NCI-H128 (cell line): ENCODE measurements around the gene IL1RAPL2.
"Not testable (repeated sequence)": the region's sequence is repeated elsewhere in the genome, so short reads cannot be mapped to it uniquely, and the experiment has no call there.

Experiments used
- DNase-seq: peaks from one replicate; lab custom pipeline; 2025; ENCODE audit not compliant: unreplicated experiment; lab: John Stamatoyannopoulos, UW

IL1RAPL2 gene

DNA sequence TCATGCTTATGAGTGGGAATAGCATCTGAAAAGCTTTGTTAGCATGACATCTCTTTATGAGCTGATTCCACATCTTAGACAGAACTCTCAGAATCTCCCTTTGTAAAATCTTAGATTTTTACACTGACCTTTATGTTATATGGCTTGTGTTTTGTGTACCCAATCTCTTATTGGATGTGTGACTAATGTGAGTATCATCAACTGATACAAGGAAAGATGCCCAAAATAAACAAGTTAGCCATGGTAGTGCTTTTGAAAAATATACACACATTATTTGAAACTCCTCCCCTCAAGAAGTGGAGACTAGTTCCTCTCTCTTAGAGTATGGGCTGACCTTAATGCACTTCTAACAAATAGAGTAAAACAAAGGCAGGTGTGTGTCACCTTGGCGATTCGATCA, 1096.2 kb downstream of the IL1RAPL2 start:
- no peak for DNase-seq

DNA sequence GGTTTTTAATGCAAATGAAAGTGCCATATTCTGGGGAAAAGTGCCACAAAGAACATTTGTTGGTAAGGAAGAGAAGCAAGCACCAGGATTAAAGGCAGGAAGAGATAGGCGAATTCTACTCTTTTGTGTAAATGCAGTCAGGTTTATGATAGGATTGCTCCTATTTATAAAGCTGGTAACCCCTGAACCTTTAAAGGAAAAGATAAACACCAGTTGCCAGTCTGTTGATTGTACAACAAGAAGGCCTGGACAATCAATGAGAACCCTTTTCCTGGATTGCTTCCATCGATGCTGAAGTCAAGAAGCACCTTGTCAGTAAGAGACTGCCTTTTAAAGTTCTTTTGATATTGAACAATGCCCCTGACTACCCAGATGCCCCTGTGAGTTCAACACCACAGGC, 1098.2 kb downstream of the IL1RAPL2 start:
- no peak for DNase-seq

DNA sequence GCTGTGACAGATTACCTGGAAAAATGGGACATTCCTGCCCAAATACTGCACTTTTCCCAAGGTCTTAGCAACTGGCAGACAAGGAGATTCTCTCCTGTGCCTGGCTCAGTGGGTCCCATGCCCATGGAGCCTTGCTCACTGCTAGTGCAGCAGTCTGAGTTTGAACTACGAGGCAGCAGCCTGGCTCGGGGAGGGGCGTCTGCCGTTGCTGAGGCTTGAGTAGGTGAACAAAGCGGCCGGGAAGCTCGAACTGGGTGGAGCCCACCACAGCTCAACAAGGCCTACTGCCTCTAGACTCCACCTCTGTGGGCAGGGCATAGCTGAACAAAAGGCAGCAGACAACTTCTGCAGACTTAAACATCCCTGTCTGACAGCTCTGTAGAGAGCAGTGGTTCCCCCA, 1118.3 kb downstream of the IL1RAPL2 start:
- DNase-seq: not testable (repeated sequence)

DNA sequence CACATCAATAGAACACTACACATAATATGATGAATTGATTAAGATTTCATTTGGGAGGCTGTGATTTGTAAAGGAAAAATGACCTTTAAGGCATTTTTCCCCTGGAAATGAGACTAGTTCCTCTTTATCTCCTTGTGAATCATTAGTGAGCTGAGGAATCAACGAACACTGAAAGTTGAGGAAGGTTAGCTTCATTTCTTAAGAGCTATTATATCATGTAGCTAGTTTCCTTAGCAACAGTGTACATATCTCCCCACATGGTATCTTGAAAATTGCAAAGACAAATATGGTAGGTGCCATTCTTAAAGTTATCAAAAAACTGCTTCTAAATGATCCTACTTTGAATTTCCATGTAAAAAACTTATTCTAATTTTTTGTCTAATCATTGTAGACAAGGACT, 1128.8 kb downstream of the IL1RAPL2 start:
- no peak for DNase-seq

DNA sequence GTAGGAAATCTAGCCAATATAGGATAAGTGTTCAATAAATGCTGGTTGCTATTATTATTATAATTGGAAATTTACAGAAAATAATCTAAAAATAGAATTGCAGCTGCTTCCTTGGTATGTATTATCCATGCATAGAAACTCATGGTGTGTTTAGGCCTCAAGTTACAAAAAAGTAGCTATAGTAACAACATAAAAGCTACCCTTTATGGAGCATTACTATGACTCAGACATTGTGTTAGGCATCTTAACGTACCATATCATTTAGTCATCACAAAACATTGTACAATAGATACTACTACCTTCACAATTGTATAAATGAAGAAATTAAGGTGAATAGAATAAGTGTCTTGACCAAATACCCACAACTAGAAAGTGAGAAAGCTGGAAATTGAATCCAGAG, 1129.5 kb downstream of the IL1RAPL2 start:
- DNase-seq: no peak

DNA sequence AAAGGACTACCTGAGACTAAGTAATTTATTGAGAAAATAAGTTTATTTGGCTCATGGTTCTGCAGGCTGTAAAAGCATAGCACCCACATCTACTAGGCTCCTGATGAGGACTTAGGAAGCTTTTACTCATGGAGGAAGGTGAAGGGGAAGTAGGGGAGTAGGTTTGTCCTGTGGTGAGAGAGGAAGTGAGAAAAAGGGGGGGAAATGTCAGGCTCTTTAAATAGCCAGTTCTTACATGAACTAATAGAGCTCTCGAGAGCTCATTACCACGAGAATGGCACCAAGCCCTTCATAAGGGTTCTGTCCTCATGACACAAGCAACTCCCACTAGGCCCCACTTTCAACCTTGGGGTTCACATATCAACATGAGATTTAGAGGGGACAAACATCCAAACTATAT, 1130.9 kb downstream of the IL1RAPL2 start:
- DNase-seq: no peak

DNA sequence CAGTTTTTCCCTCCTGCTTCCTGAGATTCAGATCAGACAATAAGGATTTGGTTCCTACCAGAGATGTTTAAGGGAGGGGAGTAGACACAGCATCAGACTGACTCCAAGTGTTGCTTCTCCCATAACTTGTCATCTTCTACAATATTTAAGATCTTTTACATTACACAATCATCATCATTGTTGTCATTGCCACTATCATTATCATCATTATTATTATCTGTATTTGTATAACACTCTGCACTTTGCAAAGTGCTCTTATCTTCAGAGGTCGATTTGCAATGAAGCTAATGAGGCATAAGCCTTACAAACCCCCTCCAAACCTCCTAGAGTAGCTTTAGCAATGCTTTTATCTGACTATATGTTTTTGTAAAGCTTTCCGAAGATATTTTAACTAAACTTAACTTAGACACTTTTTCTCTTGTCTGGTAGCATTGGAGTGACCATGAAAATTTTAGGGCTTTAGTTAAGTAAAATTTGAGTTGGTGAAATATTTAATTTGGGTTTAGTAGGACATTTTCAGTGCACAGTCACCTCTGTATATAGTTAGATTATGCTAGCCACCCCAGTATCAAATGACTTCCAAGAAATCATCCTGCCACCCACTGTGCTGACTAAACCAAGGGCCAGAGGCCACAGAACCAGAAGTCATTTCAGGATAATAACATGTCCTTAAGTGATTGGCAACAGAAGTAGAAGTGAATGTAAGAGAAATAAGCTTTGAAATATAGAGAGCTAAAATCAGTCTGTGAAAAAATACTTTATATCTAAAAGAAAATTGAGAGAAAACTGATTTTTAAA, 1132.2 kb downstream of the IL1RAPL2 start:
- DNase-seq: no peak

DNA sequence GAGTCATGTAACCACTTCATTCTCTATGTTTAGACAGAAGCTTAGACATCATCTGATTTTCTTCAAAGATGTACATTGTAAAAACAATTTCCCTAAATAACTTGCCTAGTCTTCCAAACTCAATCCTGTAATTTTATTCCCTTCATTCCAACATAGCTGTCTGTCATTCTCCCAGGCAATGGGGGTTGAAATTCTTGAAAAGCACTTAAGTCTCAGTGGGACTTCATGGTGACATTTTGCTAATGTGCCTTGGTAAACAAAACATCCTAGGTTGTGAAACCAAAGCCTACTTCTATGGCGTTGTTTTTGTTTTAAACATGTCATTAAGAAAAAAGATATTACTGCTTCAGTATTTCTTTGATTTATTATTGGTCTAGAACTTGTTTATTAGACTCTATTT, 1134.3 kb downstream of the IL1RAPL2 start:
- DNase-seq: no peak

DNA sequence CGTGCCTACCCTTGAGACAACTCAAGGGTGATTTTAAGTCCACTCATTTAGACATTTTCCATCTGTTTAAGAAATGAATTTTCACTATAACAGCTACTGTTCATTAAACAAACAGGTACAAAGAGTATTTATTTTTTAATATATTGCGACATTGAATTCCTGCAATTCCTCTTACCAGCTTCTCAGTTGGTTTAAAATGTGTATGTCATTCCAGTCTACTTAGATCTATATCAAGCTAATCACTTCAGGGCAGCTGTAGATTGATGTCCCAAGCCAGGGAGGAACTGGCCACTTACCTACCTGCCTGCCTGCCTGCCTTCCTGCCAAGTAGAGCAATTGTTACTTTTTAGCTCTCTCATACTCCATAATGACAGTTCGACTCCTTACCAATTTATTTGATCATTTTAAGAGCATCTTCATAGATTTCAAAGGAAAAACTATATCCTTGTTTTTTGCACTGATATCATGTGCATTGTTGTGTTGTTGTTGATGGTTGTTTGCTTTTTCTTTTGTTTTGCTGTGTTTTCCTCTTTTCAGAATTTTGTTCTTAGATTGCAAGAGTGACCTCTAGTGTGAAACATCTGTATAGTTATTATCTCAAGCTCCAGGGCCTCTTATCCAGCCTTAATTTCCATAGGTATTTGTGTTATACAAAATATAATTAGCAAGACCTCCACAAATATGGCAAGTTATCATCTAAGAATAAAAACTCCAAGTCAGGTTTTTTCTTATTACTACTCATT, 1135.5 kb downstream of the IL1RAPL2 start:
- no peak for DNase-seq

DNA sequence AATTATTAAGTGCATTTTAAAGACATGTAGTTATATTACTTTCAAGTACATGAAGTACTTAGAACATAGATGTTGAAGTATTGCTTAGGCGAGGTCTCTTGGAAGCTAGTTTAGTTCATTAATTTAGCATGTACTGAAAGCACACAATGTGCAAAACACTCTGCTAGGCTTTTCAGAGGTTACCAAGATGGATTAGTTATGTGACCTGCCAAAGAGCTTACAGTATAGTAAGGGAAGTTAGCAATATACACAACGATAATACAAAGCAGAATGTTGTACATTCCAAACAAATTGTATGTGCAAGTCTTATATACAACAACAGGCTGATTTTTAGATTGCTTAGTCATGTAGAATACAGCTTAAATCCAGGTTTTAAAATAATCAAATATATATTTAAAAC, 1137.9 kb downstream of the IL1RAPL2 start:
- no peak for DNase-seq

DNA sequence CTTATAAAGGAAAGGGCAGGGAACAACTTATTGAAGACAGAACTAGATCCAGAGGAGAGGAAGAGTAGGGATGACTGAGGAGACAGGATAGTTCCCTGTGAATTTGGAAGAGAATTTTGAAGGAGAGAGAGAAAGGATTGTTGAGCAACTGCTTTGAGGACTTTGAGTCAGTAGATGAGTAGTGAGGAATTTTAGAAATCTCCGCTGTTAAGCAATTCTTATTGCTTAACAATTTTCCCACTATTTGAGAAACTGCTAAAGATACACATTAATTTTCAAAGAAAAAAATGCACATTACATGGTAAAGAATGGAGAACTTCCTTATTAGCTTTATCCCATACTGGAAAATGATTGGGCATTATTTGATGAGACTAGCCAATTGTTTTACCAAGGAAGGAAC, 1140.0 kb downstream of the IL1RAPL2 start:
- no peak for DNase-seq

DNA sequence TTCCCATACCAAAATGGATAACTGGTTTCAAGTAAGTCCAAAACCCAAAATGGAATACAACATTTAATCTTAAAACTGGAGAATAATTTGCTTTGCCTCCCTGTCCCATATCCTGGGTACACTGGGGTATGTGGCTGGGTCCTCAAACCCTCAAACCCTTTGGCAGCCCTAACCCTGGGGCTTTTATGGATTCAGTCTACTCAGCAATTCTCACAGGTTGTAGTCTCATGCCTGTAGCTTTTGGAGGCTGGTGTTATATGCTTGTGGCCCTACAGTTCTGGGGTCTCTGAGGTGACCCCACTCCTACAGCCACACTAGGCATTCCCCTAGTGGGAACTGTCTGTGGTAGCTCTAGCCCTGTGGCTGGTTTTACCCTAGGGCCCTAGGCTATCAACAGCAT, 1145.8 kb downstream of the IL1RAPL2 start:
- DNase-seq: no peak

DNA sequence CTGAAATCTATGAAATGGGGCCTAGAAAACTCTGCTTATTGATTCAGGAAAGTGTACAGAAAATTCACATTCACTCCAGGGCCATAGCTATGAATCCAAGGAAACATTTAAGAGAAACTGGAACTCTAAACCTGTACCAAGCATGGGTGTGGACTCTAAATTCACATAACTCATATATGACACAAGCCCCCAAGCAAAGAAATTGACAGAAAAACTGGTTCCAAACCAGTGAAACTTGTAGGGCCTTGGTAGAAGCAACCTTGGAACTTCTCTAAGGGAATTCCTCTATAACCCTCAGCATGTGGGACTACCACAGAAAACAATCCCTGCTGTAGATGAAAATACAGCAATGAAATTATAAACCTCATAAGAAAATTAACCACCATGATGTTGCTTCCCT, 1149.7 kb downstream of the IL1RAPL2 start:
- DNase-seq: no peak

DNA sequence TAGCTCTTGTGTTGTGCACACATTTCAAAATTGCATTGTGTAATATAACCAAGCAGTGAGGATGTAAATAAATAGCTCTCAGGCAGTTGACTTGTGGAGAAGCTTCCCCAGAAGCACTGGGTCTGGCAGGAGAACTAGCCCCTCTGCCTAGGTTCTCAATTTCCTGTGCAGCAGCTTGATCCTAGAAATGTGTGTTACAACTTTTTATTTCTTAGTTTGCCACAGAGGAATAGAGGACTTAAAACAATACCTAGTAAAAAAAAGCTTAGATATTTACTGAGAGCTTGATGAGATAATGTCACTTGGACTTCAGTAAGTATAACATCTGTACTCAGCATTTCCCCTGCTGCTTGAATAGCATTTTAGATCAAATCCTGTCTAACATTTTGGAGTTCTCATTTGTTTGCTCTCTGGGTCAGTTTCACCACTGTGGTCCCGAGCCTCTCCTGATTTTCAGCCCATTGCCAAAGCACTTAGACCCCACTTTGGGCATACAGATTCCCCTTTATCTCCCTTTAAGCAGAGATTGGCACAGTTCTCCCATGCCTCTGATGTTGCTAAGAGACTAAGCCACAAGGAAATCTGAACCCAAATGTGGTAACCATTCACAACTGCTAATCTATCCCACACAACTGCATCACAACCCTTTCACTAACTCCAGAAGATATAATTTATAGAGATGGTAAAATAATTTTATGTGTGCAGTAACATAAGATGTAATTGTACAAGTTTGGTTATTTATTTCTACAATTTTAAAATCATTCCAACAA, 1158.2 kb downstream of the IL1RAPL2 start:
- no peak for DNase-seq

DNA sequence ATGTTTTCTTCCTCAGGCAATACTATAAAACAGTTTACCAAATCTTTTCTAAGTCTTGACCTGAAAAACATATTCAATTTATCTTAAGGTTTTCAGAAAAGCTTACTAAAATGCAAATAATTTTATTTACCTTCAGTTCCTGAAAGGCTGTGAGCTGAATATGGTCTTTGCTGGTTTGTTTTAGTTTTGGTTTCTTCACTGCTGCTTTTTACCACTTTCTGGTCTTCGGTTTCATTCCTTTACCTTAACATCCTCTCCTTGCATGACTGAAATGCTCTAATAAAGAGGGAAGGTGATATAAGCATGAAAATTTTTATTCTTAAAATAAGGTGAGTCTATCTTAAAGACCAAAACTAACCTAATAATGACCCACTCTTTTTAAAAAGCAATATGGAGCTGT, 1159.2 kb downstream of the IL1RAPL2 start:
- DNase-seq: no peak

DNA sequence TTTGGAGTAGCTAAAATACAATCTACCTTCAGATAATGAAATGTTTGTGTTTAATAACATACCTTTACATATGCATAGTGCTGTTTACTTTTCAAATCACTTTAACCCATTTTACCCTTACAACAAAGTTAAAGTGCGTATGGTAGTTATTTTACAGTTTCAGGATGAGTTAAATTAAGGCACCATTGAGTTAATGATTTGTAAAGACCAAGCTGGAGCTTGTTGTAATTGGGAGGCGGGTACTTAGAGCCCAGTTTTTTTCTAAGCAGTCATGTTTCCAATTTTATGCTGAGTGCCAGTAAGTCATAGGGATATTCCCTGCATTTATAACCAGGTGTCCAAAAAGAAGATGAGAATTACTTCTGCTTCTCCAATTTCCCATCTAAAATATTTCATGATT, 1172.2 kb downstream of the IL1RAPL2 start:
- DNase-seq: no peak

DNA sequence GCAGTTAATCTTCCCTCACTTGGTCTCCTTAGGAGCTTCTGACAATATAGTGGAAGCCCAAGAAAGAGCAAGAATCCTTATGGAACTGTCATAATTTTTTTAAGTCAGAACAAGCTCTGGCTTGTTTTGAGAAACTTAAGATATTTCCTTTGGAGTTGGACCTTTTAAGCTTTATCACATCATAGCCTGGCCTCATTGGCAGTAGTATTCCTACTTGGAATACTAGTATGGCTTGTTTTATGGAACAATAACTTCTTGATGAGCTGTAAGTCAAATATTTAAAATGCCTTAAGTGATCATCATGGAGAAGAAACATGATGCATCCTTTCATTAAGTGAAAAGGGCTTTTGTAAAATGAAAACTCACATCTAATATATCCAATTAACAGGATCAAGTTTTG, 1178.3 kb downstream of the IL1RAPL2 start:
- DNase-seq: no peak

DNA sequence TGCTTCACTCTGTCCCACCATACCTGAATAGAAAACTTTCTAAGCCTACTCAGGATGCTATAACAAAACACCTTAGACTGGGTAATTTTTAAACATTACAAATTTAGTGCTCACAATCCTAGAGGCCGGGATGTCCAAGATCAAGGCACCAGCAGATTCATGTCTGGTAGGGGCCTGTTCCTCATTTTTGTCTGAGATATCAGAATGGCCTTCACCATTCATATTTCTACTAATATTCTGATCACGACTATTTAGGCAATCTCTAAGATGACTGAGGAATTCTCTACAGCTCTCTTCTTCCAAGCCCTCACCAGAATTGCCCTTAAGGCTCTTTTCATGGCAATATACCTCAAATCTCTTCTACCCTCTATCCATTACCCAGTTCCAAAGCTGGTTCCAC, 1178.9 kb downstream of the IL1RAPL2 start:
- DNase-seq: no peak

DNA sequence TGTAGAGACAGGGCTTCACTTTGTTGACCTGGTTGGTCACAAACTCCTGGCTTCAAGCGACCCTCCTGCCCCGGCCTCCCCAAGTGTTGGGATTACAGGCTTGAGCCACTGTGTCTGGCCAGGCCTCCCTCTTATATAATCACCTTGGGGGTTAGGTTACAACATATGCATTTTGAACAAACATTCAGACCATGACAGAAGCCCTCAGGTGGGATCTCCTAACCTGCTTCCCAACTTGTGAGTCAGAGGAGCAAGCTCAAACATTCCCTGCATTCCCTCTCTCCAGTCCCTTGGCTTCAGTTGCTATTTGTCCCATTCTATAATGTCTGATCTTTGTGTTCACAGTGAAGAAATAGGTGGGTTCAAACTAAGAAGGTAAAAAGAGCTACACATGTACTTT, 1179.9 kb downstream of the IL1RAPL2 start:
- DNase-seq: no peak

DNA sequence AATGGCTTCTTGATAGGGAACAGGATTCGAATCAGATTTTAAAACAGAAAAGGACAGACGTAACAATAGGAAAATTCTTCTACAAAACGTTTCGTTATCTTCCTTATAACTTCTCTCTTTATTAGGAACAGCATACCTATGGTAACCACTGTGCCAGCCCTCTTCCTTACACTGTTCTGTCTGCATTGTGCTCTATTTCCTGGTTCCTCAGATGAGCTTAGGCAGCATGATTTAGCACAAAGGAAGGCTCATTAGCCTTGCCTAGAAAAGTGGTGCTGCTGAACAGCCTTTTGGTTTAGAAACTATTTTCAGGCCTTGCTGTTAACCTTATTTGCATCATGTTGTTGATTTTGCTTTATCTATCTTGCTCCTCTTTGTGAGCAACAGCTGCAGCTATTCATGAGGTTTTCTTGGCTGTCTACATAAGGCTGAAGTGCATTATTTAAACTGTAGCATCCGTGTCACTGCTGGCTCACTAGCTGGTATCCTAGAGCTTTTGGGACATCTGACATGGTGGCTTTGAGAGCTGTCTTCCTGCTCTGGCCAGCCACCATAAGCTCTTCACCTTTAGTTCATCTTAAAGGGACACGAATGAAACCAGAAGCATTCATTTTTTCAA, 1186.4 kb downstream of the IL1RAPL2 start:
- no peak for DNase-seq

DNA sequence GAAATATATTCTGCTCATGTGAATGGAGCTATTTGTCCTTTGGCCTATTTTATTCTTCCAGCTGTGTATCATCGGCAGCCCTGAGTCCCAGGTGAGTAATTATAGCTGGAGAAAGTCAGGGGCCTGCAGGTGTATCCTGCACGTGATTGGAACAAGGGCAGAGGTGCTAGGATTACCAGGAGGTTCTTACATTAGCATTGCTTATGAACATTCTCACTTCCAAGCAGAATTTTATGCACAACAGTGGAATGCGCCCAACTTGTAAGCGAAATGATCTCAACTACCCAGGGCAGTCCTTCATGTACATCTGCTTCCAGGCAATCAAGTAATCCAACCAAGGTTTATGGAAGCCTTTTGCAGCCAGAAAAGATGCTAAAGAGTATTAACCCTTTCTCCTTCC, 1187.4 kb downstream of the IL1RAPL2 start:
- DNase-seq: no peak
